Renal pelvis (tissue), 4 donors: ENCODE measurements around the gene SAA1. TPM values are rescaled to one million over a fixed set of nuclear protein-coding genes. Genes with fewer than 3 reads are reported as not detected.
"Not testable (repeated sequence)": the region's sequence is repeated elsewhere in the genome, so short reads cannot be mapped to it uniquely, and the experiment has no call there.

ENCODE experiments used
- DNase-seq: peaks from one replicate; pipeline ENCODE4 v3.0.0-alpha.2; 2013
- polyA plus RNA-seq, 3 donors: library from polyadenylated mRNA; unstranded; fragments of 120-200 nt; gene quantifications; one replicate each; pipeline ENCODE4 v1.2.1, GENCODE V29; 2013; ENCODE audit not compliant: insufficient read length in 3 of 3

Gene SAA1
- polyA plus RNA-seq, 3 donors: not detected

DNA sequence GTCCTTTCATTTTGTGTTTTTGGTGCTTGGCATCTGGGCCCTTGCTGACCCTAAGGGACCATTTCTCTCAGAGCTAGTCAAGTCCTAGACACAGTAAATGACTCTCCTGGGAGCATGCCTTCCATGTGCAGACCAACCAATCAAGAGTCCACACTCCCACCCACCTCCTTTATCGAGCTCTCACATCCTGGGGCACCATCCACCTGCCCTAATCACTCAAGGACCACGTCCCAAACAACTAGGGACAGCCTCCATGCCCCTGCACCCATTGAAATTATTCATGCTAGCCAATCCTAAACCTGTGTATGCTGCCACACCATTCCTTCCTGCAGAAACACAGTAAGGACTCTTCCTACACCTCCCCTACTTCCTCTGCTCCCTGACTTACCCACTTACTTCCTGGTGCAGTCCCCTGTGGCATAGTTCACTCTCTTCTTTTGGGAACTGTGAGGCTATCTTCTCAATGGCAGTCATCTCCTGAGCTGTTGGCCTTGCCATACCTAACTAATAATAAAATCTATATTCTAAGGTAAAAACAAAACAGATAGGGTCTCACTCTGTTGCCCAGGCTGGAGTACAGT is 11.2 kb upstream of the SAA1 start:
- no peak for DNase-seq

GRCh38 chr11:18259259-18259658 is 6.8 kb upstream of the SAA1 start:
- DNase-seq: no peak

- DNase-seq: no peak
Observed at GRCh38 chr11:18261721-18262120, 4.3 kb upstream of the SAA1 start.

DNA sequence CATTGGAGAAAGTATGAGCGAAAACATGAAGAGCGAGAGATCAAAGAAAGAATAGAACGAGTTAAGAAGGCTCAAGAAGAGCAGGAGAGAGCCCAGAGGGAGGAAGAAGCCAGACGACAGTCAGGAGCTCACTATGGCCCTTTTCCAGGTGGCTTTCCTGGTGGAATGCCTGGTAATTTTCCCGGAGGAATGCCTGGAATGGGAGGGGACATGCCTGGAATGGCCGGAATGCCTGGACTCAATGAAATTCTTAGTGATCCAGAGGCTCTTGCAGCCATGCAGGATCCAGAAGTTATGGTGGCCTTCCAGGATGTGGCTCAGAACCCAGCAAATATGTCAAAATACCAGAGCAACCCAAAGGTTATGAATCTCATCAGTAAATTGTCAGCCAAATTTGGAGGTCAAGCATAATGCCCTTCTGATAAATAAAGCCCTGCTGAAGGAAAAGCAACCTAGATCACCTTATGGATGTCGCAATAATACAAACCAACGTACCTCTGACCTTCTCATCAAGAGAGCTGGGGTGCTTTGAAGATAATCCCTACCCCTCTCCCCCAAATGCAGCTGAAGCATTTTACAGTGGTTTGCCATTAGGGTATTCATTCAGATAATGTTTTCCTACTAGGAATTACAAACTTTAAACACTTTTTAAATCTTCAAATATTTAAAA is 3.2 kb upstream of the SAA1 start:
- DNase-seq: not testable (repeated sequence)

DNA sequence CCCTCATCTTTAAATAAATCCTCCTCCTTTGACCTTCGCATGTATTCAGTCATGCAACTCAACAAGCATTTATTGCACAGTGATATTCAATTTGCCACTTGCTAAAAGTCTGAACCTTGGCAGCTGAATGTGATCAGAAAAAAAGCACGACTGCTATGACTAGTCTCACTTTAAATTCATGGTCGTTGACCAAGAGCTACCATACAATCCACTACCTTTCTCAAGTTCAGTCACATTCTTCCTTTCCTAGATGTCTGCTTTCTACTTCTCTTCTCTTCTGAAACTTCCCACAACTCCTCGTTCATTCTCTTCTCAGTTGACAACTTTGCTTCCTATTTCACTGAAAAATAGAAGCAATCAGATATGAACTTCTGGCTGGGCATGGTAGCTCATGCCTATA is 2.0 kb upstream of the SAA1 start:
- DNase-seq: no peak

DNA sequence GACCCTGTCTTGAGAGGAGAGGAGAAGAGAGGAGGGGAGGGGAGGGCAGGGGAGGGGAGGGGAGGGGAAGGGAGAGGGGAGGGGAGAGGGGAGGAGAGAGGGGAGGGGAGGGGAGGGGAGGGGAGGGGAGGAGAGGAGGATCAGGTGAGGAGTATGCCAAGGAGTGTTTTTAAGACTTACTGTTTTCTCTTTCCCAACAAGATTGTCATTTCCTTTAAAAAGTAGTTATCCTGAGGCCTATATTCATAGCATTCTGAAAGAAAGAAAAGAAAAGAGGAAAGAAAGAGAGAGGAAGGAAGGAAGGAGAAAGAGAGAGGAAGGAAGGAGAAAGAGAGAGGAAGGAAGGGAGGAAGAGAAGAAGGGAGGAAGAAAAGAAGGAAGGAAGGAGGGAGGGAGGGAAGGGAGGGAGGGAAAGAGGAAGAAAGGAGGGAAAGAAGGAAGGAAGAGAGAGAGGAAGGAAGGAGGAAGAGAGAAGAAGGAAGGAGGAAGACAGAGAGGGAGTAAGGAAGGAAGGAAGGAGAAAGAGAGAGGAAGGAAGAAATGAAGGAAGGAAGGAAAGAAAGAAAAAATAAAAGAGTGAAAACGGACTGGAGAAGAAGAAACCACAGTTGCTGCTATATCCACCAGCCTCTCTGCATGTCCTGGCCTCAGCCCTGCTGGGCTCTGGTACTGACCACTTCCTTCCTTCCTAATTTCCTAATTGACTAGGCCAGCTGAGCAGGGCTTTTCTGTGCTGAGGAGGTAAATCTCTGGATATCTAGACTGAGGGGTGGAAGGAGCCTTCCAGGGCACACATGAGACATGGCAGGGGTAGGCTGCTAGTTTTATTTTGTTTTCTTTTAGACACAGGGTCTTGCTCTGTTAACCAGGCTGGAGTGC is 1.1 kb upstream of the SAA1 start:
- DNase-seq: no peak

DNA sequence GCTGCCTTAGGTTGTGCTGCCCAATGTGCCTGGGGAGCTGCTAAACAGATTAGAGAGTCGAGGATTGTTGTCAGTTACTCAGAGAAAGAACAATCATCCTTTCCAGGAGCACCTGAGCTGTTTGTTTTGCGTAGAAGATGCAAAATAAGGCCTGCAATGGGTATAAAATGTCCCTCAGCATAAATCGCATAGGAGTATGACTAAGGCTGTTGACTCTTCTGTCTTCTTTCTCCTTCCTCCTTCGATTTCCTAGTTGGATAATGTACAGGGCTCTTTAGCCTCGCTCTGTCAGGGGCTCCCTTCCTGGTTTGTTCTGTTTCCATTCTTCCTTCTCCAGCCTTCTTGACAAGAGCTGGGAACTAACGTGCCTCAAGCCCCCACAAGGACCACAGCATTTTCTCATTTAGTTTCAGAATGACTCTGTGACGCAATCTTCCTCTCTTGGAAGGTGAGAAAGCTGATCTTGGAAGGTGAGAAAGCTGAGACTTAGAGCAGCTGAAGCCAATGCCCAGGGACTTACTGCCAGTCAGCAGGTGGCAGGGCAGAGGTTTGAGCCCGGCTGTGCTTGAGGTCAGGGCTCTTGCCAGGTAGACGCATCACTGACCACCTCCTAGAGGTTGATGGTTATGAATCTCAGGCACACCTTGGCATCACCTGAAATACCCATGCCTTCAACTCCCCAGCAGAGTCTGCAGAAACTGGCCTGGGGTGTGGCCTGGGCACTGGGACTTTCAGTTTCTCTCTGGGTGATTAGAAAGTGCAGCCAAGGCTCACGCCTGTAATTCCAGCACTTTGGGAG is 1.5 kb downstream of the SAA1 start:
- not testable (repeated sequence) for DNase-seq

DNA sequence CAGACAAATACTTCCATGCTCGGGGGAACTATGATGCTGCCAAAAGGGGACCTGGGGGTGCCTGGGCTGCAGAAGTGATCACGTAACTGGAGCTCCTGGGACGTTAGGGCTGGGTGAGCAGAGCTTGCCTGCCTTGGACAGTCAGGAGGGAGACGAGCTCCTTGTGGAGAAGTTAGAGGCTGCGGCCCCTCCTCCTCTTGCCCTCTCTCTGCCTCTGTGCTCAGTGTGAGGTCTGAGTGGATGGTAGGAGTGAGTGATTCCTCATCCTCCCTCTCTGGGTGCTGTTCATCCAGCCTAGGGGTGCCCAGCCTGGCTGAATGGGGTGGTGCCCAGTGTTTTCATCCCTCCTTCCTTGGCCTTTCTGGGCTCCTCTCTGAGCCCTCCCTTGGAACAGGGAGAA is 3.2 kb downstream of the SAA1 start:
- not testable (repeated sequence) for DNase-seq

DNA sequence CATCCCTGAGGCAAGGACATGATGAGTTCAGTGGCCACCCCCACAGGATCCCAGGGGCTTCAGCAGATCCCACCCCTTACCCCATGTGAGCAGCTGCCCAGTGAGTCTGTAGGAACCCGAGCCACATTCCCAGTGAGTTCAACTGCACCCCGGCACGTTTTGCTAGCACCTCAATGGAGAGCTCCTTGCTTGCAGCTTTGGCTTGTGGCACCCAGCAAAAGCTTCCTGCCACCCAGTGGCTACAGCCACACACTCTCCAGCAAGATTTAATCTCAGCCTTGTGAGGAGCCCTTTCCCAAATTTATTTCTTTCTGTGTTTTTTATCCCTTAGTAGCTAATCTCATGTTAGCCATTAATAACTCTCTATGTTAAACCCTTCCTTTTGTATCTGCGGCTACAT is 4.0 kb downstream of the SAA1 start:
- no peak for DNase-seq

GRCh38 chr11:18271206-18271605 is 5.1 kb downstream of the SAA1 start:
- DNase-seq: no peak

DNA sequence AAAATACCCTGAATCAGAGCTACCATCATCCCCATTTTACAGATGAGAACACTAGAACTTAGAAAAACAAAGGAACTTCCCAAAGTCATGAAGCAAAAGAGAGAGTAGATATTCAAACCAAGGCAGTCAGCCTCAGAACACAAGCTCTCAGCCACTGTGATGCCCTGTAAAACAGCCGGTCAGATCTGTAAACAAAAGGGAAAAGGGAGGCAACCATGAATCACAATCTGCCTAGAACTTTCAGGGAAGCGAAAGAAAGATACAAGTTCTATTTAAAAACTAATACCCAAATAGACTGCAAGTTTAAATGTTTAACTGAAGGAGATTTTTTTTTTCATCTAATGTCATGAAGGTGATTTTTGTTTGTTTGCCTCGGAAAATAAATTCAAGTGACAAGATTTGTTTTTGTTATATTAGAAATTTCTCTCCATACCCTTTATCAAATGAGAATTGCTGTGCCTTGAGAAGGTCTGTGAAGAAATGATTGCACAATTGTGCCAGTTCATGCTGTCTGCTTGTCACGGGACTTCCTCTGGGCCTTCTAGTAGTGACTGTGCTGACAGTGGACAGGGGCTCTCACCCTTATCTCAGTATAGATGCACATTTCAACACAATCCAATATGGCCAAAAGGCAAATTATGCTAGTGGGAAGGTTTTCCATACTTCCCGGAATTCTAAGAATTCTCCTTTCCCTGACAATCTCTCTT is 11.7 kb downstream of the SAA1 start:
- no peak for DNase-seq

- no peak for DNase-seq
Observed at GRCh38 chr11:18280438-18281045, 14.5 kb downstream of the SAA1 start.

- no peak for DNase-seq
Observed at GRCh38 chr11:18282626-18283025, 16.6 kb downstream of the SAA1 start.

DNA sequence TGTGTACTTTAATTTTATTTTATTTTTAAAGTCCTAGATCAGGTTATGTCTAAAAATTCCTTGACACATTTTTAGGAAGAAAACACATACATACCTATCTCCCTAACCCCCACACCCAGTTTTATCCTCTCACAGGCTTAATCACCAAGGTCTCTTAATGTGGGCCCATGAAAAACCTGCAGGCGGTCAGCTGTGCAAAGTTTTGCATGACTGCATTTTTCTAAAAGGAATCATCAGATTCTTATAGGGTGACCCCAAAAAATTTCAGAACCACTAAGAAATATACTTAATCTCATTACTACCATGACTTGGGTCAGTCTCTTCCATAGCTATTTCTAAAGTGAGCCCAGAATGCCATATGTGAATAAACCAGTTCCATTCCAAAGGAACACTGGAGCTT is 19.8 kb downstream of the SAA1 start:
- no peak for DNase-seq

DNA sequence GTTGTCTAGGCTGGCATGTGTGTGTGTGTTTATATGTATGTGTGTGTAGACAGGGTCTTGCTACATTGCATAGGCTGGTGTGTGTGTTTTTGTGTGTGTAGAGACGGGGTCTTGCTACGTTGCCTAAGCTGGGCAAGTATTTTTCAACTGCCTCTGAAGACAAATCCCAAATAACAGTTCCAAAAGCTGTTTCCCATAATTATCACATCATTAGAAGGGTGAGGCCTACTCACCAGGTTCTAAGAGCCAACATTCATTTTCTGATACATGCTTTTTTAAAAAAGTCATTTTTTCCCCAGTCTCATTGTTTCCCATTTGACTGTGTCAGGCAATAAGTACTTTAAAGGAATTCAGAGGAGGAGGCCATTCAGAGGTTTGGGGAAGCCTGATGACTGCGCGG is 22.8 kb downstream of the SAA1 start:
- DNase-seq: no peak

DNA sequence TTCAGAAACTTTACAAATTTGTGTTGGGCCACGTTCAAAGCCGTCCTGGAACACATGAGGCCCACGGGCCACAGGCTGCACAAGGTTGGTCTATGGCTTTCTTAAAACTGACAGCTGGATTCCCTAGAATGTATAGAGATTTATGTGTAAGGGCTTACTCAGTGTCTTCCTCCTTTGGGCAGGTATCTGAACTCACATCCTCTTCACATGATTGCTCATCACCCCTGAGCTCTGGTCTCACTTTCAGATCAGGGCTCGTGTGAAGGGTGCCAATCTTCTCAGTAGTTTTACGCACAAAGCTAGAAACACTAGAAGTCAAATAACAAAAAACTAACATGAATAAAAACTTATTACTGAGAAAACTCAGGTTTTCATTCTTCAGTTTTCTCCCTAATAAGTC is 28.8 kb downstream of the SAA1 start:
- no peak for DNase-seq

DNA sequence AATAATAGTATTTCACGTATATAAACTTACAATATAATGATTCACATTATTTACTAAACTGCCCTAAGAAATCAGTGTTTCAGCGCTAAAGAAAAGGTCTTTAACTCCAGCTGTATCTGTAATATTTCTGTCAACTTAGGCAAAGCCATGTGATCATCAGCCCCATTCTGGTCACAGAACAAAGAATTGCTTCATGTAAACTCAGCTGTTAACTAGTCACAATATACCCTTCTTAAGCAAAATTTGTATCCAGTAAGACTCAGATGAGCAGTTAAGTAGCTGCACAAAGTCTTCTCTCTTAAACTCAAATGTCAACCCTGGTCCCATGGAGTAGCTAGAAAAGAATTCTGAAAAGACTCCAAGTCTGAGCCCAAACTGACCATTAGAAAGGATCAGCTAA is 29.3 kb downstream of the SAA1 start:
- DNase-seq: no peak

GRCh38 chr11:18299721-18300120 is 33.7 kb downstream of the SAA1 start:
- no peak for DNase-seq

DNA sequence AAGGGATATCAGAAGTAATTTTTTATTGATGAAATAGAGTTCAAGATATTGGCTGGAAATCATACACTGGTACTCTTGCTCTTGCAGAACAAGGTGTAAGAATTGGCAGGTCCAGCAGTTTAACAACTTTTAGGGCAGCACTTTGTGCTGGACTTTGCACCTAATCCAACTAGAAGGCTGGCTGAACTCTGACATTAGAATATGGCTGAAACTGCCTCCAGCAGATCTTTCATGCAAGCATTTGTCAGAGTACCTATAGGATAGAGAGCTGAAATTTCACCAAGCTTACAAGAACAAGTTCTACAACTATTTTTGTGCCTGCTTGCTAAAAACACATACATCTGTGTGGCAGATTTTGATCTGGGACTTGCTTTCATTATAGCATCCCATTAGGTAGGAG is 38.7 kb downstream of the SAA1 start:
- DNase-seq: no peak

DNA sequence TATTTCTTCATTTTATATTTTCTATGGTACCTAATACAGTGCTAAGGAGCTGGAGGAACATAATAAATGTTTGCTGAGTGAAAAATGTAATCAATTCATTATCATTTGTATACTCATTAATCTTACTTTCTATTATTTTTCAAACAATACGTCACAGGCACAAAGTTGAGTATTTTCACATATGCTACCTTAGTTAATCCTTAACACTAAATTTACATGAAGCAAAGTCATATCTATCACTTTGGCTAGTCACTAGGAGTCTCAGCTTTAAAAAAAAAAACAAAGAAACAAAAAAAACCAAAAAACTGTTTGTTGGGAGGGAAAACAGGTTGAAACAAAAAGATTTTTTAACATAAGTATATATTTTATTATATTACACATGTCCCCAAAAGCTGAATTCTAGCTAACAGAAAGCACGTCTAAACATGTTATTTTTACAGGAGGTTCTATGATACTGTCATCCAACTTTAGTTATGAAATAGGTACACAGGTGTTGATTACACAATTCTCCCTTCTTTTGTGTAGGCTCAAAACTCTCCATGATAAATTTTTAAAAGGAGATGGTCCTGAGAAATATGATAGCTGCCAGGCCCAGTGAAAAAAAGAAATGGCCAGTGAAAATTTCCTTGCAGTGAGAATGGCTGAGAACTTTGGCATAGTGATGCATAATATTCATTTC is 41.5 kb downstream of the SAA1 start:
- DNase-seq: no peak

DNA sequence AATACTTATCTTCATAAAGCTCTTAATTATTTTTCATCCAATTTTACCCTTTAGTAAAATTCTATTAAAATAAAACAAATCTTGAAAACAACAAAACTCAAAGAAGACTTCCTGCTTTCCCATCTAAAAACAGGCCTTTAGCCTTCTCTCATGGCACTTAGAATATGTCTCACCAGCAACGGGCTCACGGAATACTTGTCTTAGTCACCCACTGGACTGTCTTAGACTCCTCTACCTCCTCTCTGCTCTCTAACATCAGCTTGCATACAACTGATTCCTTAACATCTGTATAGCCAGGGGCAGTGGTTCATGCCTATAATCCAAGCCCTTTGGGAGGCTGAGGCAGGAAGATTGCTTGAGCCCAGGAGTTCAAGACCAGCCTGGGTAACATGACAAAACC is 42.2 kb downstream of the SAA1 start:
- DNase-seq: no peak
